GM10266 (cell line): ENCODE results near the gene SOX6.

Experiments
- DNase-seq: peaks from one replicate; pipeline ENCODE4 v3.0.0; 2012; ENCODE audit errors: extremely low spot score
- TF ChIP-seq, protein P1 (sequence below): IDR thresholded peaks from 2 replicates; pipeline ENCODE4 v1.5.1; 2012; ENCODE audit warnings: mild to moderate bottlenecking, low read depth; ENCODE audit not compliant: control insufficient read depth, insufficient read depth; ENCODE audit errors: missing control alignments

Gene SOX6

DNA sequence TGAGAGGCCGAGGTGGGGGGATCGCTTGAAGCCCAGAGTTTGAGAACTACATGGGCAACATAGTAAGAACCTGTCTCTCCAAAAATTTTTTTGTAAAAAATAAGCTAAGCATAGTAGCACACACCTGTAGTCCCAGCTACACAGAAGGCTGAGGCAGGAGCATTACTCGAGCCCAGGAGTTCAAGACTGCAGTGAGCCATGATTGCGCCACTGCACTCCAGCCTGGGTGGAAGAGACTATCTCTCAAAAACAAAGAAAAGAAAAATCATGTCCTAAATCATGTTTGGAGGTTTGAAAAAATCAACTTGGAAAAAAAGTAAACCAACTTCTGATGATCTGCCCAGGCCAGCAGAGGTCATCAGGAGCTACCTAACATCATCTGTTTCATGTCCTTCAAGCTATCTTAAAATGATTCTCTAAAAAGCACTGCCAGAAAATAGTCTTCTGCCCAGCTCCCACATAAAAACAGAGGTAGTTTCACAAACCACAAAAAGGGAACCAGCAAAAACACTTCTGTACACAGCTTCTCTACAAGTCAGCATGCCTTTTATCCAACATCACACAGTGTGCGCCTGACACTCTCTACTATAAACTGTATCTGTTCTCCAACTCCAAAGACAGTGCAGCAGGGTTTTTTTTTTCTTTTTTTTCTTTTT is 165.0 kb downstream of the SOX6 start:
- TF ChIP-seq, protein P1, sequence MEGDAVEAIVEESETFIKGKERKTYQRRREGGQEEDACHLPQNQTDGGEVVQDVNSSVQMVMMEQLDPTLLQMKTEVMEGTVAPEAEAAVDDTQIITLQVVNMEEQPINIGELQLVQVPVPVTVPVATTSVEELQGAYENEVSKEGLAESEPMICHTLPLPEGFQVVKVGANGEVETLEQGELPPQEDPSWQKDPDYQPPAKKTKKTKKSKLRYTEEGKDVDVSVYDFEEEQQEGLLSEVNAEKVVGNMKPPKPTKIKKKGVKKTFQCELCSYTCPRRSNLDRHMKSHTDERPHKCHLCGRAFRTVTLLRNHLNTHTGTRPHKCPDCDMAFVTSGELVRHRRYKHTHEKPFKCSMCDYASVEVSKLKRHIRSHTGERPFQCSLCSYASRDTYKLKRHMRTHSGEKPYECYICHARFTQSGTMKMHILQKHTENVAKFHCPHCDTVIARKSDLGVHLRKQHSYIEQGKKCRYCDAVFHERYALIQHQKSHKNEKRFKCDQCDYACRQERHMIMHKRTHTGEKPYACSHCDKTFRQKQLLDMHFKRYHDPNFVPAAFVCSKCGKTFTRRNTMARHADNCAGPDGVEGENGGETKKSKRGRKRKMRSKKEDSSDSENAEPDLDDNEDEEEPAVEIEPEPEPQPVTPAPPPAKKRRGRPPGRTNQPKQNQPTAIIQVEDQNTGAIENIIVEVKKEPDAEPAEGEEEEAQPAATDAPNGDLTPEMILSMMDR: peak; percentile 11
- DNase-seq: no peak

DNA sequence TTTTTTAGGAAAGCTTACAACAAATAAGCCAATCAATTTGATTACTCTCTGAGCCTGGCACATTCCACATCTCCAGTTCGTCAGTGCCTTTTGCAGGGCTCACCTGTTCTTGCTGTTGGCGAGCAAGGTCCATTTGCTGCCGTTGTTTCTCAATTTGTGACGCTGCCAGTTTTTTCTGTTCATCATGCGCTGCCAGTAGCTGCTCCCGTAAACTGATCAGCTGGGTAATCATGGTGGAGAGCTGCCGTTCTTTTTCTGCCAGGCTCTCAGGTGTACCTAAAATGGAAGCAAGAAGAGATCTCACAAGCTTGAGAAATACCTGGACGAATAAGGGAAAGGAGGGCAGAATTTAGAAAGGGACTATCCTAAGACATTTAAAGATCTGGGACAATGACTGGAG is 169.7 kb downstream of the SOX6 start:
- TF ChIP-seq, protein P1: no peak
- no peak for DNase-seq

- no peak for DNase-seq
- TF ChIP-seq, protein P1: no peak
Measured at GRCh38 chr11:16185042-16185441, 171.3 kb downstream of the SOX6 start.

- no peak for DNase-seq
- TF ChIP-seq, protein P1: no peak
Measured at GRCh38 chr11:16184588-16184987, 171.8 kb downstream of the SOX6 start.

DNA sequence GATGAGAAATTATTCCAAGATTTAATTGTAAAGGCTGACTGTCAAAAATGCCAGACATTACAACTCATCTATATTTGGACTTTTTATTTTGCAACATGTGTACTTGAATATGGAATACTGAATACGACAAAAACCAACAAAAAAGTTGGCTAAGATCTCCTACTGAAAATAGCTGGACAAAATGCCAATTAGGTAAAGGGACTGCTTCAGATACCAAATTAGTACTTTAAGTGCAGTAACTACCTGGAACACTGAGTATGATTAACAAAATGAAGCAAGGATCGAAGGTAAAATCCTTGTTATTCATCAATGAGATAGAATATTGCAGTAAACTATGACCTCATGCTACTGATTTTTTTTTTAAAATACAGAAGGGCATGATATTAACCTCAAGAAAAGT is 173.8 kb downstream of the SOX6 start:
- TF ChIP-seq, protein P1: no peak
- DNase-seq: no peak

GRCh38 chr11:16180868-16181267 is 175.5 kb downstream of the SOX6 start:
- TF ChIP-seq, protein P1: no peak
- DNase-seq: no peak

GRCh38 chr11:16179676-16180075 is 176.7 kb downstream of the SOX6 start:
- DNase-seq: no peak
- TF ChIP-seq, protein P1: no peak
